Stimulated activated naive CD8-positive, alpha-beta T cell treated with anti-CD3 and anti-CD28 coated beads, Interleukin-15, Interleukin-2, amounts not matched to agents 100 ng/mL and 50 ng/mL, for 24 hours (primary cell): ENCODE measurements around the gene RINT1.

Experiments
- H3K27ac Mint-ChIP-seq: one replicate; pipeline ENCODE4 v1.8.0; 2021; ENCODE audit warnings: mild to moderate bottlenecking, mixed read lengths
- H3K27me3 Mint-ChIP-seq: one replicate; pipeline ENCODE4 v1.8.0; 2021; ENCODE audit warnings: mixed read lengths
- H3K36me3 Mint-ChIP-seq: one replicate; pipeline ENCODE4 v1.8.0; 2021; ENCODE audit warnings: low read depth, mixed read lengths
- H3K4me1 Mint-ChIP-seq: one replicate; pipeline ENCODE4 v1.8.0; 2021; ENCODE audit warnings: low read depth, mixed read lengths
- H3K4me3 Mint-ChIP-seq: one replicate; pipeline ENCODE4 v1.8.0; 2021; ENCODE audit warnings: mild to moderate bottlenecking, mixed read lengths
- H3K9me3 Mint-ChIP-seq: one replicate; pipeline ENCODE4 v1.8.0; 2021; ENCODE audit warnings: mixed read lengths

RINT1 gene

DNA sequence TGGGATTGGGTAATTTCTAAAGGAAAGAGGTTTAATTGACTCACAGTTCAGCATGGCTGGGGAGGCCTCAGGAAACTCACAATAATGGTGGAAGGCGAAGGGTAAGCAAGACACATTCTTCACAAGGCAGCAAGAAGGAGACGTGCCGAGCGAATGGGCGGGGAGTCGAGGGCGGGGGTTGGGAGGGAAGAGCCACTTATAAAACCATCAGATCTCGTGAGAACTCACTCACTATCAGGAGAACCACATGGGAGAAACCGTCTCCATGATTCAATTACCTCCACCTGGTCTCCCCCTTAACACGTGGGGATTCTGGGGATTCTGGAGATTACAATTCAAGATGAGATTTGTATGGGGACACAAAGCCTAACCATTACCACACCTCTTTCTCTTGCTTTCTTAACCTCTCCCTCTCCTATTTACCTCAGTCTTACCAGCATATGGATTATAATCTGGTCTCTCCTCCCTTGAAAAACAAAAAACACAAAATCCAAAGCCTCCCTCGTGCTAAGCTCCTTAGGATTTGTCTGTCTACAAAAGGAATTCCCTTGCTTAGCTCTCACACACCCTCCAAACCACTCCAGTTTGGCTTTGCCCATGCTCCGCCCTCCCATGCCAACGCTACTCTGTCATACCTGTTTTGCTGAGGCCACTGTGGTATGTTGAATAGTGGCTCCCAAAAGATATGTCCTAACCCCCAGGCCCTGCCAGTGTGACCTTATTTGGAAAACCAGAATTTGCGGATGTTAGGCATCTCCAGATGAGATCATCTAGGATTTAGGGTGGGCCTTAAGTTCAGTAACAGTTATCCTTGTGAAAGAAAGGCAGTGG, 68.9 kb downstream of the RINT1 start:
- Mint-ChIP-seq H3K9me3 (no peaks in the 10 kb centered on the region), H3K36me3 (no peaks in the 10 kb centered on the region), H3K4me1 (no peaks in the 10 kb centered on the region), H3K27ac (no peak overlapping the region), H3K4me3 (no peak overlapping the region), H3K27me3 (peaks cover 12% of the 10 kb centered on the region)

GRCh38 chr7:105602325-105603305, 70.6 kb downstream of the RINT1 start:
- H3K27ac Mint-ChIP-seq = no peak overlapping the region
- peaks cover 4% of the 10 kb centered on the region for H3K27me3 Mint-ChIP-seq
- no peaks in the 10 kb centered on the region for H3K36me3 Mint-ChIP-seq
- no peaks in the 10 kb centered on the region for H3K4me1 Mint-ChIP-seq
- H3K4me3 Mint-ChIP-seq = no peak overlapping the region
- H3K9me3 Mint-ChIP-seq = no peaks in the 10 kb centered on the region

GRCh38 chr7:105610165-105610930, 78.3 kb downstream of the RINT1 start:
- Mint-ChIP-seq H3K27me3 (no peaks in the 10 kb centered on the region), H3K36me3 (peaks cover 8% of the 10 kb centered on the region), H3K4me3 (no peak overlapping the region), H3K27ac (no peak overlapping the region), H3K9me3 (no peaks in the 10 kb centered on the region), H3K4me1 (no peaks in the 10 kb centered on the region)

- H3K4me3 Mint-ChIP-seq = no peak overlapping the region
- no peak overlapping the region for H3K27ac Mint-ChIP-seq
- H3K27me3 Mint-ChIP-seq = no peaks in the 10 kb centered on the region
- peaks cover 8% of the 10 kb centered on the region for H3K36me3 Mint-ChIP-seq
- no peaks in the 10 kb centered on the region for H3K9me3 Mint-ChIP-seq
- H3K4me1 Mint-ChIP-seq = no peaks in the 10 kb centered on the region
Observed at GRCh38 chr7:105611856-105612775, 80.1 kb downstream of the RINT1 start.

- no peak overlapping the region for H3K27ac Mint-ChIP-seq
- H3K27me3 Mint-ChIP-seq = no peaks in the 10 kb centered on the region
- H3K9me3 Mint-ChIP-seq = no peaks in the 10 kb centered on the region
- no peaks in the 10 kb centered on the region for H3K4me1 Mint-ChIP-seq
- peaks cover 8% of the 10 kb centered on the region for H3K36me3 Mint-ChIP-seq
- no peak overlapping the region for H3K4me3 Mint-ChIP-seq
Observed at GRCh38 chr7:105612806-105613205, 80.8 kb downstream of the RINT1 start.

DNA sequence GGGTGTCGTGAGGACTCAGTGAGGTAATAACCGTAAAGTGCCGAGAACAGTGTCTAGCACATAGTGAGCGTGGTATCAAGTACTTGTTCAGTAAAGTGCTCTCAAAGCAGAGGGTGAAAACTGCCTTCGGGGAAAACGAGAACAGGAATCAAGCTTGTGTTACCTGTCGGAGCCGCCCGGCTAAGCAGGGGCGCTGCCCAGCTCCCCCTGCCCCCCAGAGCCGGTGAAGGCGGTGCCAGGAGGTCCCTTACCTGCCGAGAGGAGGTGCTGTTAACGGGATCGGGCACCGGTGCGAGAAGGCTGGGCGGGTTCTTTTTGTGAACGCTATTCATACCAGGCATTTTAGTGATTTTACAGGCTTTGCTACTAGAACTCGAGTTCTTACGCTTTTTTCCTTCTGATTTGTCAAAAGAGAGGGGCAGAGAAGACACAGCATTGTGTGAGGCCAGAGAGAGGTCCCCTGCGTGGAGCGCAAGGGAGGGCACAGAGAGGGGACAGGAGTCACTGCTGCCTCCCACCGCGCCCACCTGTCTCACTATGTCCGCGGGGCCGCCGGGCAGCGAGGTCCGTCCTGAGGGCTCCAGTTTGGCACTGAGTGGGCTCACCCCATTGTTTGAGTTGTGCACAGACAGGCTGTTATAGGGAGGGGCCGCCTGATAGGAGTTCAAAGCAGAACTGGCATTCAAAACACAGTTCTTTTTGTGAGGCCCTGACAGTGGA, 81.8 kb downstream of the RINT1 start:
- no peaks in the 10 kb centered on the region for H3K27me3 Mint-ChIP-seq
- peaks cover 8% of the 10 kb centered on the region for H3K36me3 Mint-ChIP-seq
- no peak overlapping the region for H3K27ac Mint-ChIP-seq
- H3K4me1 Mint-ChIP-seq = no peaks in the 10 kb centered on the region
- H3K9me3 Mint-ChIP-seq = no peaks in the 10 kb centered on the region
- H3K4me3 Mint-ChIP-seq = no peak overlapping the region

GRCh38 chr7:105614341-105614840, 82.4 kb downstream of the RINT1 start:
- Mint-ChIP-seq H3K27ac (no peak overlapping the region), H3K36me3 (peaks cover 8% of the 10 kb centered on the region), H3K4me1 (no peaks in the 10 kb centered on the region), H3K27me3 (no peaks in the 10 kb centered on the region), H3K4me3 (no peak overlapping the region), H3K9me3 (no peaks in the 10 kb centered on the region)
